HG03558 (cell line): ENCODE measurements around the gene MFSD6.

Experiments used
- ATAC-seq: cut with Tn5 transposase; IDR thresholded peaks from one replicate; pipeline ENCODE4 v1.9.1; 2021; ENCODE audit warnings: moderate number of reproducible peaks; ENCODE audit not compliant: unreplicated experiment; ENCODE audit errors: extremely low read depth

MFSD6 gene

GRCh38 chr2:190524928-190525327, 116.8 kb downstream of the MFSD6 start:
- ATAC-seq: no peak

GRCh38 chr2:190526105-190526750, 118.1 kb downstream of the MFSD6 start:
- no peak for ATAC-seq

- ATAC-seq: no peak
These were observed 119.1 kb downstream of the MFSD6 start for GRCh38 chr2:190527214-190527613.

GRCh38 chr2:190527918-190528317, 119.8 kb downstream of the MFSD6 start:
- no peak for ATAC-seq

GRCh38 chr2:190528521-190529001, 120.4 kb downstream of the MFSD6 start:
- ATAC-seq: no peak

- no peak for ATAC-seq
These were observed 121.5 kb downstream of the MFSD6 start for GRCh38 chr2:190529486-190530247.

- no peak for ATAC-seq
These were observed 122.2 kb downstream of the MFSD6 start for GRCh38 chr2:190530248-190530900.

GRCh38 chr2:190532581-190532980, 124.4 kb downstream of the MFSD6 start:
- no peak for ATAC-seq

- no peak for ATAC-seq
These were observed 125.2 kb downstream of the MFSD6 start for GRCh38 chr2:190533175-190533967.

- no peak for ATAC-seq
These were observed 125.8 kb downstream of the MFSD6 start for GRCh38 chr2:190533968-190534309.

- ATAC-seq: peak; percentile 58
These were observed 126.4 kb downstream of the MFSD6 start, which contains the start of gene NEMP2 for GRCh38 chr2:190534310-190535120. Gene NEMP2 (minus strand): TSS chr2:190534722. CDS start chr2:190534655, 67 bp downstream.

GRCh38 chr2:190535121-190535439, 126.9 kb downstream of the MFSD6 start:
- no peak for ATAC-seq

- ATAC-seq: no peak
These were observed 127.4 kb downstream of the MFSD6 start for GRCh38 chr2:190535586-190535985.

GRCh38 chr2:190537765-190538164, 129.6 kb downstream of the MFSD6 start:
- no peak for ATAC-seq

GRCh38 chr2:190538201-190538600, 130.0 kb downstream of the MFSD6 start:
- ATAC-seq: no peak

GRCh38 chr2:190540048-190540447, 131.9 kb downstream of the MFSD6 start:
- no peak for ATAC-seq

- ATAC-seq: no peak
These were observed 136.9 kb downstream of the MFSD6 start for GRCh38 chr2:190545093-190545492.

GRCh38 chr2:190545555-190546385, 137.6 kb downstream of the MFSD6 start:
- ATAC-seq: no peak

GRCh38 chr2:190546734-190547133, 138.6 kb downstream of the MFSD6 start:
- ATAC-seq: no peak
